ENCODE measurements around the gene TVP23C. TPM values are rescaled to one million over a fixed set of nuclear protein-coding genes. Genes with fewer than 3 reads are reported as not detected.
"Not testable (repeated sequence)": the region's sequence is repeated elsewhere in the genome, so short reads cannot be mapped to it uniquely, and the experiment has no call there.

Gene TVP23C
- total RNA-seq (2014; rRNA removed; shearing (Covaris generic)): 4.1 and 10.3 TPM in 2 replicates

- in situ Hi-C loops (cut with HindIII; ENCODE audit: low sequenced_read_pairs): not testable (repeated sequence)
- DNase-seq (ENCODE audit: low spot score): peak; percentile 79
Observed at GRCh38 chr17:15563375-15563857, at the start of gene TVP23C. TVP23C (minus strand) TSS chr17:15563483; CDS start chr17:15563448, 35 bp downstream.

- DNase-seq (ENCODE audit: low spot score); in situ Hi-C loops (cut with HindIII; ENCODE audit: low sequenced_read_pairs): not testable (repeated sequence)
Observed at GRCh38 chr17:15592960-15593359, 29.7 kb upstream of the TVP23C start.

GRCh38 chr17:15591986-15592385 is 28.7 kb upstream of the TVP23C start:
- DNase-seq (ENCODE audit: low spot score); in situ Hi-C loops (cut with HindIII; ENCODE audit: low sequenced_read_pairs): not testable (repeated sequence)

- DNase-seq (ENCODE audit: low spot score); in situ Hi-C loops (cut with HindIII; ENCODE audit: low sequenced_read_pairs): not testable (repeated sequence)
Observed at GRCh38 chr17:15590844-15591243, 27.6 kb upstream of the TVP23C start.

- in situ Hi-C loops (cut with HindIII; ENCODE audit: low sequenced_read_pairs); DNase-seq (ENCODE audit: low spot score): not testable (repeated sequence)
Observed at GRCh38 chr17:15589544-15590536, 26.6 kb upstream of the TVP23C start.

GRCh38 chr17:15588017-15588416 is 24.7 kb upstream of the TVP23C start:
- in situ Hi-C loops (cut with HindIII; ENCODE audit: low sequenced_read_pairs): not testable (repeated sequence)

GRCh38 chr17:15583313-15583712 is 20.0 kb upstream of the TVP23C start:
- in situ Hi-C loops (cut with HindIII; ENCODE audit: low sequenced_read_pairs); DNase-seq (ENCODE audit: low spot score): not testable (repeated sequence)

More at GRCh38 chr17:15588017-15588416, 24.7 kb upstream of the TVP23C start:
- DNase-seq (ENCODE audit: low spot score): not testable (repeated sequence)

- DNase-seq (ENCODE audit: low spot score); in situ Hi-C loops (cut with HindIII; ENCODE audit: low sequenced_read_pairs): not testable (repeated sequence)
Observed at GRCh38 chr17:15581462-15581861, 18.2 kb upstream of the TVP23C start.

GRCh38 chr17:15576848-15577247 is 13.6 kb upstream of the TVP23C start:
- in situ Hi-C loops (cut with HindIII; ENCODE audit: low sequenced_read_pairs); DNase-seq (ENCODE audit: low spot score): not testable (repeated sequence)

- in situ Hi-C loops (cut with HindIII; ENCODE audit: low sequenced_read_pairs); DNase-seq (ENCODE audit: low spot score): not testable (repeated sequence)
Observed at GRCh38 chr17:15574660-15575059, 11.4 kb upstream of the TVP23C start.

GRCh38 chr17:15573870-15574269 is 10.6 kb upstream of the TVP23C start:
- peak; percentile 40 for DNase-seq (ENCODE audit: low spot score)
- in situ Hi-C loops (cut with HindIII; ENCODE audit: low sequenced_read_pairs): not testable (repeated sequence)

- DNase-seq (ENCODE audit: low spot score); in situ Hi-C loops (cut with HindIII; ENCODE audit: low sequenced_read_pairs): not testable (repeated sequence)
Observed at GRCh38 chr17:15562613-15563374, 489 bp downstream of the TVP23C start.

- in situ Hi-C loops (cut with HindIII; ENCODE audit: low sequenced_read_pairs); DNase-seq (ENCODE audit: low spot score): not testable (repeated sequence)
Observed at GRCh38 chr17:15561439-15561838, 1.8 kb downstream of the TVP23C start.

- DNase-seq (ENCODE audit: low spot score); in situ Hi-C loops (cut with HindIII; ENCODE audit: low sequenced_read_pairs): not testable (repeated sequence)
Observed at GRCh38 chr17:15558403-15559105, 4.7 kb downstream of the TVP23C start.

GRCh38 chr17:15557334-15557832 is 5.9 kb downstream of the TVP23C start:
- in situ Hi-C loops (cut with HindIII; ENCODE audit: low sequenced_read_pairs): not testable (repeated sequence)

GRCh38 chr17:15552932-15553331 is 10.4 kb downstream of the TVP23C start:
- in situ Hi-C loops (cut with HindIII; ENCODE audit: low sequenced_read_pairs); DNase-seq (ENCODE audit: low spot score): not testable (repeated sequence)

More at GRCh38 chr17:15557334-15557832, 5.9 kb downstream of the TVP23C start:
- DNase-seq (ENCODE audit: low spot score): not testable (repeated sequence)

GRCh38 chr17:15549552-15549951 is 13.7 kb downstream of the TVP23C start:
- in situ Hi-C loops (cut with HindIII; ENCODE audit: low sequenced_read_pairs); DNase-seq (ENCODE audit: low spot score): not testable (repeated sequence)

- in situ Hi-C loops (cut with HindIII; ENCODE audit: low sequenced_read_pairs): not testable (repeated sequence)
Observed at GRCh38 chr17:15546604-15547003, 16.7 kb downstream of the TVP23C start.

More at GRCh38 chr17:15546604-15547003, 16.7 kb downstream of the TVP23C start:
- DNase-seq (ENCODE audit: low spot score): not testable (repeated sequence)

Measured in G401 (cell line).